CD8-positive, alpha-beta memory T cell (primary cell): ENCODE measurements around the gene GID8. TPM values are rescaled to one million over a fixed set of nuclear protein-coding genes. Genes with fewer than 3 reads are reported as not detected.

Experiments used
- CTCF ChIA-PET: fragments of 350-600 bp; sonication (Branson Sonifier 250); formaldehyde crosslinking; loops from one replicate; lab custom pipeline; 2021; ENCODE audit warnings: antibody characterized with exemption; lab: Charles Lee
- POLR2A ChIA-PET: fragments of 350-600 bp; sonication (Branson Sonifier 250); formaldehyde crosslinking; loops from one replicate; lab custom pipeline; 2021; ENCODE audit warnings: antibody characterized with exemption; lab: Charles Lee
- DNase-seq, 5 donors: peaks; one replicate each; pipeline versions ENCODE4 v3.0.0 to v3.0.0-alpha.2; 2020 to 2022; ENCODE audit warnings: mixed read lengths in 1 of 5
- H3K27ac ChIP-seq: one replicate; pipeline ENCODE4 v1.7.0; 2013; ENCODE audit warnings: low read depth, mild to moderate bottlenecking, low read length, moderate library complexity
- H3K27me3 ChIP-seq: 2 replicates; pipeline ENCODE4 v1.7.0; 2013; ENCODE audit warnings: low read length, mild to moderate bottlenecking; ENCODE audit not compliant: insufficient read depth, poor library complexity, severe bottlenecking
- H3K36me3 ChIP-seq: 2 replicates; pipeline ENCODE4 v1.7.0; 2013; ENCODE audit warnings: mild to moderate bottlenecking, low read length, moderate library complexity; ENCODE audit not compliant: insufficient read depth
- H3K4me1 ChIP-seq: 2 replicates; pipeline ENCODE4 v1.7.0; 2013; ENCODE audit warnings: mild to moderate bottlenecking, low read length, moderate library complexity; ENCODE audit not compliant: insufficient read depth
- H3K4me3 ChIP-seq: 2 replicates; pipeline ENCODE4 v1.7.0; 2013; ENCODE audit warnings: mild to moderate bottlenecking, low read length
- H3K9me3 ChIP-seq: 2 replicates; pipeline ENCODE4 v1.7.0; 2013; ENCODE audit warnings: mild to moderate bottlenecking, low read length
- H3K27ac Mint-ChIP-seq, 8 donors: one replicate each; pipeline ENCODE4 v1.8.0; 2020 to 2021; ENCODE audit warnings: mixed read lengths in 8 of 8, mild to moderate bottlenecking in 6 of 8, inconsistent platforms in 3 of 8, moderate library complexity in 3 of 8
- H3K27me3 Mint-ChIP-seq, 2 donors: one replicate each; pipeline ENCODE4 v1.8.0; 2020 to 2021; ENCODE audit warnings: mixed read lengths in 2 of 2, mild to moderate bottlenecking in 1 of 2, moderate library complexity in 1 of 2
- H3K36me3 Mint-ChIP-seq, 3 donors: one replicate each; pipeline ENCODE4 v1.8.0; 2020 to 2021; ENCODE audit warnings: mixed read lengths in 3 of 3, inconsistent platforms in 1 of 3, mild to moderate bottlenecking in 1 of 3
- H3K4me1 Mint-ChIP-seq, 3 donors: one replicate each; pipeline ENCODE4 v1.8.0; 2020 to 2021; ENCODE audit warnings: mixed read lengths in 3 of 3, inconsistent platforms in 1 of 3, mild to moderate bottlenecking in 1 of 3
- H3K4me3 Mint-ChIP-seq, 7 donors: one replicate each; pipeline ENCODE4 v1.8.0; 2020 to 2021; ENCODE audit warnings: mixed read lengths in 7 of 7, mild to moderate bottlenecking in 6 of 7, moderate library complexity in 4 of 7, inconsistent platforms in 2 of 7
- H3K9me3 Mint-ChIP-seq, 5 donors: one replicate each; pipeline ENCODE4 v1.8.0; 2020 to 2022; ENCODE audit warnings: mixed read lengths in 5 of 5, mild to moderate bottlenecking in 3 of 5, moderate library complexity in 2 of 5, inconsistent platforms in 1 of 5
- polyA plus RNA-seq: library from polyadenylated mRNA; unstranded; fragments of 300-500 nt; fragmentation: Illumina TruSeq; gene quantifications from one replicate; pipeline ENCODE4 v1.2.3, GENCODE V29; 2021
- total RNA-seq, 2 experiments: library from RNA; stranded (reverse); gene quantifications; one replicate each; pipeline ENCODE4 v1.2.3, GENCODE V29; 2021

GID8 gene
- total and polyA plus RNA-seq, 3 experiments from 2014 or later = 19.0 to 45.5 (median 44.9) TPM

DNA sequence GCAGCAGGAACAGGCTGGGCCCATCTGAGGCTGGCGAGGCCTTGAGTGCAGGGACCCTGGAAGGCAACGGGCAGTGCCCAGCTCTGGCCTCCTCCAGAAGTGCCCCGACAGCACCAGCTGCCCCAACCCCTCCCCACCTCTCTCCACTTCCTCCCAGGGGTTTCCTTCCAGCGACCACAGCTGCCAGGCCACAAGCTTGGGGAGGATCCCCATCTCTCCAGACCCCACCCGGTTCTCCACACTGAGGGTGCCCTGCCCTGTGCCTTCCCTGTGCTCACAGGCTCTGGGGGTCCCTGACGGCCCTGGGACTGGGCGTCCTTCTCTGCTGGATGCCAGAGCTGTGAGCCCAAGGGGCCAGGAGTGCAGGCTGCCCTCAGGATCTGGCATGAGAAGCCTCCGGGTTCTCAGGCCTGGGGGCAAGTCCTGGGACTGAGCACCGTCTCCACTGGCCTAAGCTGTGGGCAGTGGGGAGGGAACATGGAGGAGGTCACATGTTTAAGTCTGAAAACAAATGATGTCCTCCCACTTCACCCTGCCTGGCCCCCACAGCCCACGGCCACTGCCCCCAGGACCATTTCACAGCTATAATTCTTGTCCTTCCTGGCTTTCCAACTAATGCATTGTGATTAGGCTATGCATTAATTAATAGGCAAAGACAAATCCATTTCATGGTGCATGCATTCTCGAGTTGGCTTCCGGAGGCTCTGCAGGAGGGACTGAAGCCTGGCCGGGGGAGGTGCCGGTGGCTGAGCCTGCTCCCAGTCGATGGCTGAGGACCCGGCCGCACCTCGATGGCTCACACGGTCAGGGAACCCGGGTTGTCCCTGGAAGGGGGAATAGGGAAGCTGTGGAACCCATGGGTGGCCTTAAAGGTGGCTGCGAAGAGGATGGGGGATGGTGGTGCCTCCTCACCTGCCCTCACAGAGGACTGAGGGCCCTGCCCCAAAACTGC lies 44.5 kb downstream of the GID8 start:
- H3K27ac Mint-ChIP-seq = no peak overlapping the region
- Histone ChIP-seq H3K27ac (no peak overlapping the region), H3K4me1 (peaks cover 47% of the 10 kb centered on the region), H3K27me3 (peaks cover 36% of the 10 kb centered on the region), H3K4me3 (no peak overlapping the region), H3K36me3 (no peaks in the 10 kb centered on the region), H3K9me3 (no peaks in the 10 kb centered on the region)
- no peaks in the 10 kb centered on the region for H3K9me3 Mint-ChIP-seq
- H3K36me3 Mint-ChIP-seq = peaks cover 0 to 1% (median 0%) of the 10 kb centered on the region in 3 donors
- DNase-seq = no peak
- ChIA-PET CTCF (interaction anchor here (0.6 to 1.0 kb wide), 2 partner anchors 10 to 12 kb away, joined by 3 read pairs; no protein-coding TSS in a partner anchor), POLR2A (no interaction called here)
- peaks cover 44 to 64% of the 10 kb centered on the region in 2 donors for H3K27me3 Mint-ChIP-seq
- no peak overlapping the region for H3K4me3 Mint-ChIP-seq
- peaks cover 25 to 51% (median 28%) of the 10 kb centered on the region in 3 donors for H3K4me1 Mint-ChIP-seq

- no peaks in the 10 kb centered on the region for H3K9me3 Mint-ChIP-seq
- POLR2A ChIA-PET = no interaction called here
- Histone ChIP-seq H3K4me1 (peaks cover 39% of the 10 kb centered on the region), H3K27me3 (peaks cover 34% of the 10 kb centered on the region), H3K27ac (no peak overlapping the region), H3K9me3 (no peaks in the 10 kb centered on the region), H3K4me3 (no peak overlapping the region), H3K36me3 (no peaks in the 10 kb centered on the region)
- no peak overlapping the region for H3K27ac Mint-ChIP-seq
- H3K4me3 Mint-ChIP-seq = peak overlapping the region in 1 of 7 donors; percentile 41
- H3K27me3 Mint-ChIP-seq = peaks cover 37 to 61% of the 10 kb centered on the region in 2 donors
- H3K36me3 Mint-ChIP-seq = peaks cover 0 to 1% (median 0%) of the 10 kb centered on the region in 3 donors
- CTCF ChIA-PET = interaction anchor here (1.0 kb wide), 1 partner anchor 10 kb away, joined by 3 read pairs; no protein-coding TSS in a partner anchor
- DNase-seq = no peak
- peaks cover 17 to 43% (median 20%) of the 10 kb centered on the region in 3 donors for H3K4me1 Mint-ChIP-seq
Observed at GRCh38 chr20:62983210-62983609, 45.3 kb downstream of the GID8 start.

DNA sequence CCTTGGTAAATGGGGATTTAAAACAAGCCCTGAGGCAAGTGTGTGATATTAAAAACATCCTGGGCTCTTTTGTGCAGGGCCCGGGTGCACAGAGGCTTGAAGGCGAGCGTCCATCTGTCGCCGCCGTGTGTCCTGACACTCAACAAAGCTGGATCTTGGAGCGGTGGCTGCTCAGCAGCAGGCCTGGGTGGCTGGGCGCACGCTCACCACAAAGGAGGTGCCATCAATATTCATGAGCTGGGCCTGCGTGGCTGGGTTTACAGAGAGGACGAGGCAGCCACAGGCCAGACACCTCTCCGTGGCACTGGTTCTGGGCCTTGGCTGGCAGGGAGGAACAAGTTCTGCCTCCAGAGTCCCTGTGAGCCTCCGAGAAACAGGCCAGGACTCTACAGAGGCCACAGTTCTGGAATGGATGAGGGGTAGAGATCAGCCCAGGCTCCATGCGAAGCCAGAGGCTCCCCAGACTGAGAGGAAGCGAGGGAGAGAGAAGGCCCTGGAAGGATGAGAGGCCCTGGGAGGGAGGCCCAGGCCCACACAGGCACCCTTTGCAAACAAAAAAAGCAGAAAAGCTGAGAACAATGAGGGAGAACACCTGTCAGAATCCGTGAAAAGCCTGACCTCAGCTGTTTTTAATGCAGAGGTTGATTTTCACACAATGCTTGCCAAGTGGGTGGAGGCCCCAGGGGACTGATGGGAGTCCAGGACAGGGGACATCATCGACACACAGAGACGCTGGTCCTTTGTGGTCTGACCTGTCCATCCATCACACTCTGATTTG lies 46.9 kb downstream of the GID8 start:
- no peak for DNase-seq
- H3K4me1 ChIP-seq = peaks cover 31% of the 10 kb centered on the region
- H3K4me3 Mint-ChIP-seq = no peak overlapping the region
- no peaks in the 10 kb centered on the region for H3K9me3 ChIP-seq
- H3K36me3 ChIP-seq = no peaks in the 10 kb centered on the region
- CTCF ChIA-PET = interaction anchor here (1.0 kb wide), 1 partner anchor 12 kb away, joined by 6 read pairs; no protein-coding TSS in a partner anchor
- H3K4me3 ChIP-seq = no peak overlapping the region
- H3K9me3 Mint-ChIP-seq = no peaks in the 10 kb centered on the region
- H3K27ac Mint-ChIP-seq = peak overlapping the region in 2 of 8 donors; percentile 15 to 89
- peaks cover 28 to 60% of the 10 kb centered on the region in 2 donors for H3K27me3 Mint-ChIP-seq
- POLR2A ChIA-PET = no interaction called here
- no peak overlapping the region for H3K27ac ChIP-seq
- H3K4me1 Mint-ChIP-seq = peaks cover 16 to 32% (median 20%) of the 10 kb centered on the region in 3 donors
- H3K36me3 Mint-ChIP-seq = peaks cover 0 to 1% (median 0%) of the 10 kb centered on the region in 3 donors
- H3K27me3 ChIP-seq = peaks cover 17% of the 10 kb centered on the region

DNA sequence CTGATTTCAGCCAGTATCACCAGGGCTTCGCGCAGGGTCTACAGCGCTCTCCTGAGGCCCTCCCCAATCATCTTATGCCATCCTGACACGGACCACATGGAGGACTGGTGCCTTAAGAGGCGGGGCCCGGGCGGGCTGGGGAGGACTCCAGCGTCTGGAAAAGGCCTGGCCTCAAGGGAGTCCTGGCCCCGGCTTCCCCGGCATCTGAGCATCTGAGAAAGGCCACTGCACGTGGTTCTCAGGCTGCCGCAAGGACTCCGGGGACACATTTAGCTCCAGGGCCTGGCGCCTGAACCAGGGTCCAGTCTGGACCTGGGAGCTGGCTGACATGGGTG lies 47.5 kb downstream of the GID8 start:
- CTCF ChIA-PET = interaction anchor here (1.0 kb wide), 1 partner anchor 13 kb away, joined by 6 read pairs; no protein-coding TSS in a partner anchor
- H3K4me1 ChIP-seq = peaks cover 26% of the 10 kb centered on the region
- Mint-ChIP-seq H3K36me3 (peaks cover 0 to 1% (median 0%) of the 10 kb centered on the region in 3 donors), H3K4me1 (peaks cover 14 to 27% (median 17%) of the 10 kb centered on the region in 3 donors), H3K27ac (no peak overlapping the region), H3K9me3 (no peaks in the 10 kb centered on the region), H3K4me3 (no peak overlapping the region), H3K27me3 (peaks cover 25 to 57% of the 10 kb centered on the region in 2 donors)
- POLR2A ChIA-PET = no interaction called here
- H3K27me3 ChIP-seq = peaks cover 13% of the 10 kb centered on the region
- no peak overlapping the region for H3K4me3 ChIP-seq
- no peaks in the 10 kb centered on the region for H3K9me3 ChIP-seq
- H3K36me3 ChIP-seq = no peaks in the 10 kb centered on the region
- H3K27ac ChIP-seq = no peak overlapping the region
- DNase-seq = no peak

- H3K36me3 ChIP-seq = no peaks in the 10 kb centered on the region
- no peak overlapping the region for H3K27ac ChIP-seq
- ChIA-PET CTCF (interaction anchor here (1.0 kb wide), 1 partner anchor 14 kb away, joined by 6 read pairs; no protein-coding TSS in a partner anchor), POLR2A (no interaction called here)
- peaks cover 13% of the 10 kb centered on the region for H3K27me3 ChIP-seq
- H3K4me1 Mint-ChIP-seq = peaks cover 7 to 19% (median 13%) of the 10 kb centered on the region in 3 donors
- no peak for DNase-seq
- no peaks in the 10 kb centered on the region for H3K9me3 Mint-ChIP-seq
- H3K36me3 Mint-ChIP-seq = peaks cover 0 to 1% (median 0%) of the 10 kb centered on the region in 3 donors
- no peak overlapping the region for H3K4me3 ChIP-seq
- H3K4me3 Mint-ChIP-seq = no peak overlapping the region
- no peaks in the 10 kb centered on the region for H3K9me3 ChIP-seq
- H3K27me3 Mint-ChIP-seq = peaks cover 21 to 52% of the 10 kb centered on the region in 2 donors
- peaks cover 18% of the 10 kb centered on the region for H3K4me1 ChIP-seq
- peak overlapping the region in 1 of 8 donors; percentile 84 for H3K27ac Mint-ChIP-seq
Observed at GRCh38 chr20:62986257-62986800, 48.4 kb downstream of the GID8 start.

DNA sequence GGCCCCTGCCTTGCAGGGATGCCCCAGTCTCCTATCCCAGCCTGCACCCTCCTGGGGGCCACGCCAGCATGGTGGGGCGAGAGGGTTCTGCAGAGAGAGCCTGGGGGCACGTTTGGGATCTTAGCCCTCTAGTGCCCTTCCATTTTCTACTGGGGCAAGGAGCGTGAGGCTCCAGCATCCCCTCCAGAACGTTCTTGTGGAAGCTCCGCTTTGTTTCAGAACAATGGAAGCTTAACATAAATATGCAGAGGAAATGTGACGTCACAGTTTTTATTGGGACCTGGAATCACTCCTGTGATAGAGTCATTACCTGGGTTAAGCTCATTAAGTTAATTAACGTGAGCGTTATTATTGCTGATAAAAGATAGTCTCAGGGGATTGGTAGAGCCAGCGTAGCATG lies 49.2 kb downstream of the GID8 start:
- Histone ChIP-seq H3K27ac (no peak overlapping the region), H3K4me3 (no peak overlapping the region), H3K4me1 (peaks cover 10% of the 10 kb centered on the region), H3K36me3 (no peaks in the 10 kb centered on the region), H3K27me3 (peaks cover 5% of the 10 kb centered on the region), H3K9me3 (no peaks in the 10 kb centered on the region)
- no peak overlapping the region for H3K27ac Mint-ChIP-seq
- H3K9me3 Mint-ChIP-seq = no peaks in the 10 kb centered on the region
- H3K27me3 Mint-ChIP-seq = peaks cover 17 to 50% of the 10 kb centered on the region in 2 donors
- H3K36me3 Mint-ChIP-seq = peaks cover 0 to 1% (median 0%) of the 10 kb centered on the region in 3 donors
- ChIA-PET CTCF (interaction anchor here (1.1 to 1.6 kb wide), 2 partner anchors 15 to 22 kb away, joined by 5 to 6 read pairs; no protein-coding TSS in a partner anchor), POLR2A (no interaction called here)
- H3K4me1 Mint-ChIP-seq = peaks cover under 1 to 12% (median 9%) of the 10 kb centered on the region in 3 donors
- H3K4me3 Mint-ChIP-seq = peak overlapping the region in 1 of 7 donors; percentile 63
- no peak for DNase-seq

DNA sequence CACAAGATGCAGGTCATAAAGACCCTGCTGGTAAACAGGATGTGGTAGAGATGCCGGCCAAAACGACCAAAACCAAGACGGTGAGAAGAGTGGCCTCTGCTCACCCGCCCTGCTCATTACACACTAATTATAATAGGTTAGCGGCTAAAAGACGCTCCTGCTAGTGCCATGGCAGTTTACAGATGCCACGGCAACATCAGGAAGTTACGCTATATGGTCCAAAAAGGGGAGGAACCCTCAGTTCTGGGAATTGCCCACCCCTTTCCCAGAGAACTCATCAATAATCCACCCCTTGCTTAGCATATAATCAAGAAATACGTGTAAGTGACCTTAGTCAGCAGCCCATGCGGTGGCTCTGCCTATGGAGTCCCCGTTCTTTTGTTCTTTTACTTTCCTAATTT lies 51.3 kb downstream of the GID8 start:
- DNase-seq = peak in 1 of 5 donors; percentile 10
- Mint-ChIP-seq H3K36me3 (no peaks in the 10 kb centered on the region), H3K9me3 (no peaks in the 10 kb centered on the region), H3K4me3 (peak overlapping the region; percentile 69 to 88 (median 81)), H3K4me1 (peaks cover 0 to 6% (median 3%) of the 10 kb centered on the region in 3 donors), H3K27me3 (peaks cover 9 to 43% of the 10 kb centered on the region in 2 donors), H3K27ac (peak overlapping the region in 6 of 8 donors; percentile 19 to 63 (median 53))
- POLR2A ChIA-PET = no interaction called here
- CTCF ChIA-PET = no interaction called here
- Histone ChIP-seq H3K4me1 (peaks cover 5% of the 10 kb centered on the region), H3K27me3 (no peaks in the 10 kb centered on the region), H3K4me3 (peak overlapping the region; percentile 48), H3K36me3 (no peaks in the 10 kb centered on the region), H3K9me3 (no peaks in the 10 kb centered on the region), H3K27ac (no peak overlapping the region)
